ENCODE measurements around the gene AGER. TPM values are rescaled to one million over a fixed set of nuclear protein-coding genes. Genes with fewer than 3 reads are reported as not detected.

Gene AGER
- total and polyA plus RNA-seq, 9 of the 15 experiments (the other 6 are each of a cell fraction or from before 2014, with no cell fraction given) = 1.2 to 11.5 (median 4.1) TPM

- TF ChIP-seq ZNF12 (CRISPR knock-in tag; IDR thresholded peaks at IDR 0.05) (0 out of 2 replicates have a peak, but pooled peaks have one; percentile 60), ARNT (IDR thresholded peaks at IDR 0.05) (peak in 1 of 2 experiments; percentile 16; a peak in 1 of 4 replicates), ZNF280B (CRISPR knock-in tag; IDR thresholded peaks at IDR 0.05) (no peak), HNRNPK (IDR thresholded peaks at IDR 0.05; ENCODE audit: low read depth, low read length, poor library complexity, severe bottlenecking) (no peak), ARID1B (IDR thresholded peaks at IDR 0.05) (peak; percentile 59), EP400 (IDR thresholded peaks at IDR 0.05) (peak; percentile 79), TRIM25 (IDR thresholded peaks at IDR 0.05; ENCODE audit: borderline replicate concordance) (0 out of 2 replicates have a peak, but pooled peaks have one; percentile 69), ARID2 (IDR thresholded peaks at IDR 0.05) (no peak), KLF16 (IDR thresholded peaks at IDR 0.05) (0 out of 2 replicates have a peak, but pooled peaks have one; percentile 24), EGR1 (conservative IDR thresholded peaks at IDR 0.05) (peak; percentile 84; the same call in 1 of the 2 replicates), SIN3B (IDR thresholded peaks at IDR 0.05; ENCODE audit: low read depth) (peak; percentile 37; the same call in 1 of the 2 replicates), HINFP (tag; conservative IDR thresholded peaks at IDR 0.05; ENCODE audit: low read depth) (no peak), ZNF174 (CRISPR knock-in tag; IDR thresholded peaks at IDR 0.05) (no peak), RBFOX2 (IDR thresholded peaks at IDR 0.05; ENCODE audit: low read depth, low read length) (no peak), MLX (CRISPR knock-in tag; conservative IDR thresholded peaks at IDR 0.05) (no peak), STAT6 (CRISPR knock-in tag; IDR thresholded peaks at IDR 0.05) (0 out of 2 replicates have a peak, but pooled peaks have one; percentile 56), NBN (IDR thresholded peaks at IDR 0.05; ENCODE audit: low read depth) (peak; percentile 28; the same call in 1 of the 2 replicates), CAMTA2 (CRISPR knock-in tag; conservative IDR thresholded peaks at IDR 0.05) (no peak), NFRKB (IDR thresholded peaks at IDR 0.05; ENCODE audit: low read depth) (peak; percentile 61)
Observed at GRCh38 chr6:32178547-32179440, 5.3 kb downstream of the AGER start (continued).
